Anterior cingulate cortex (tissue), 58 donors: ENCODE results near the gene HS3ST3B1.

Experiments used
- DNase-seq, 58 donors: peaks; one replicate each; lab custom pipeline; 2025; lab: John Stamatoyannopoulos, UW

HS3ST3B1 gene

DNA sequence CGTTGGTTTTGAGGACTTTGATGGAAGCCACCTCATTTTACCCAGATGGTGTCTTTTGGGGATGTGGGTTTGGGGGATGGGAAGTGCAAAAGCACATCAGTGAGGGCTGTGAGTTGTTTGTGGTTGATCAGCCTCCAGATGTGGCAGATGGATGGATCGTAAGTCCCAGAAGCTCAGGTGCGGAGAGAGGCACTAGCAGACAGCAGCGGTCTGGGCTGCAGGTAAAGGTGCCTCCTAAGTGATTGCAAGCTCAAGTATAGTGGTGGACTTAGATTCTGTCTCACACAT lies 18.0 kb downstream of the HS3ST3B1 start:
- no peak for DNase-seq

DNA sequence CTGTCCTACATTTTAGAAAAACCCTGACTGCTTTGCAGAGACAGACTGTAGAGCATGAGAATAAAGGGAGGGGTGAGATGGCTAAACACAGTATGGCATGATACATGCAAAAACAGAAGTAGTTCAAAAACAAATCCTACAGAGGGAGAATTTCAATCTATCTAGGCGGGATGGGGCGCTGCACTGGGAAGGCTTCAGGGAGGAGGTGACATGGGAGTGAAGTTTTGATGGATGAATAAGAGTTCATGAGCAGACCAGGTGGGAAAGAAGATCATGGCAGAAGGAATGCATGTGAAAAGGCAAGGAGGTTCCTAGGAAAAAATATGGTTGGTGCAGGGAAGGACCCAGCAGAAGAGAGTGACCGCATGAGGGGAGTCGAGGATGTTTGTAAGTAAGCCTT lies 19.2 kb downstream of the HS3ST3B1 start:
- DNase-seq: no peak

DNA sequence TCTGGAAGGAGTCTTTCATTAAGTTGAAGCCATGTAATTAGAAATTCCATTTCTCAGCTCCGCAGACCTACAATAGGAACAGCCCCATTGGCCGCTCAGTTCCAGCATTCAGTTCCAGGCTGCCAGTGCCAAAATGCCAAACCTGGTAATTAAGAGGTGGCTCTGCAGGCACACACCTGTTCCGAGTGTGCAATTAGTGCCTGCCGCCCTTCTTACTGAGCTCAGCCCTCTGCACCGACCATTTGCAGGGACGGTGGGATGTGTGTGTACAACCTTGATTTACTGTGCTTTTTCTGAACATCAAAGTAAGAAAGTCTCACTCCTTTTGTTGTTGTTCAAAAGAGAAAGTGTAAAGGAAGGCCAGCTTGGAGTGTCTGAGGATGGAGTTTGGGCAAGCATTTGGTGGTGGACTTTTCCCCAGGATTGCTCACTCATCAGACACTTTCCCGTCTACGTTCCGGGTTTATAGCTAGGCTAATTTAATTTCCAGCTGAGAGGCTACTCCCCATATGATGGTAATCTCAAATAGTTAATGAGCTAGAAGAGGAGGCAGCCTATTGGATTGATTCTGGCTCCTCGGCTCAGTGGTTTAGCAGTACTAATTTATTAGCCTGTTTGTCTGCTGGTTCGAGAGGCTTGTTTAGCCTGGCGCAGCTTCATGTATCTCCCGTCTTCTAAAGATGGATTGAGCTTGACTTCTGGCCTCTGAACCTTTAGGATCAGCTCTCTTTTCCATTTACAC lies 20.0 kb downstream of the HS3ST3B1 start:
- DNase-seq: no peak

DNA sequence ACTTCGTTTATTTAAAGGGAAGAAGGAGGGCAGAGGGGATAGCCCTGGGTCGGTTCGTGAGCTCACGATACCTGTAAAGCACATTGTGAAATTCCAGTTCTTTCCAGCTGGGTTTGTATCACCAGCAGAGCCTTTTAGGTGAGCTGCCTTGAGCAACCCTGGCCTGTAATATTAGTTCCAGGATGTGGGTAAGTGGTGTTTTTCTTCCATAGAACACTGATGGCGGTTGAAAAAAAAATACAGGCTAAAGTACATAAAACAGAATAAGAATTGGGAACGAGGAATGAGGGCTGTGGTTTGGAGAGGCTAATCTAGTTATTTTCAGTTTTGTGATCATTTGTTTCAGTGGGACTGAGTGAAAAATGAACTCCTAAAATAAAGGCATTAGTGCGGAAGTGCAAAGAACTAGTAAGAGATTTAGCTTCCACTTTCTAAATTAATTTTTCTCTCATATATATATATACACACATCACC lies 20.6 kb downstream of the HS3ST3B1 start:
- no peak for DNase-seq

DNA sequence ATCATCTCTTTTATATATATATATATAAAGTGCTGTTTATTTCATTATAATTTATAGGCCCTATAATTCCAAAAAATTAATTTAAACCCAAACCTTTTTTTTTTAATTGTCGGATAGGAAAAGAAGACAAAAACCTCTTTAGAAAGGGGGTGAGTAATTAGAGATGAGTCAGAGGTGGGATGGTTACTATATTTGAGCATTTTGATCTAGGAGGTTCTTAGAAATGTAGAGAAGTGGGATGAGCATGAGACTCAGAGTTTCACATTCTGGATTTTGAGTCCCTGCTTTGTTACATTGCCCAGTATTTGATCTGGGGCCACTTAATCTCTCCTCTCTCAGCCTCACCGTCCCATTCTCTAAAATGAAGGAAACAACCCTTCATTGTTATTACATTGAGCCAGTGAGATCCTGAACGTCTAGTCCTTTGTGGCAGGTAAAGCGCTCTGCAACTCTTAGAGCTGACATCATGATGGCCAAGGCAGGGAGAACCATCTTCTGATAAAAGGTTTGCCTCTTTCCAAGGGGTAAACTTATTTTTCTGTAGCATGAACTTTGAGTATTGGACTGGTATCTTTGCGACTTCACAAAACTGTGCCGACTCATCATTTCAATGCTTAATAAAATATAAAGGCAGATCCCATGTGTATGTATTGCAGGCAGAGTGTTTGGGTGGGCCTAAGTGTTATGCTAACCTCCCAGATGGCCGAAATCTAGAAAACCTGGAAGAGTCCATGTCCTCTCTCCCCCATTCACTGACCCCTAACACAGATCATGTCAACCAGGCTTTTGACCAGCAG lies 21.3 kb downstream of the HS3ST3B1 start:
- no peak for DNase-seq

DNA sequence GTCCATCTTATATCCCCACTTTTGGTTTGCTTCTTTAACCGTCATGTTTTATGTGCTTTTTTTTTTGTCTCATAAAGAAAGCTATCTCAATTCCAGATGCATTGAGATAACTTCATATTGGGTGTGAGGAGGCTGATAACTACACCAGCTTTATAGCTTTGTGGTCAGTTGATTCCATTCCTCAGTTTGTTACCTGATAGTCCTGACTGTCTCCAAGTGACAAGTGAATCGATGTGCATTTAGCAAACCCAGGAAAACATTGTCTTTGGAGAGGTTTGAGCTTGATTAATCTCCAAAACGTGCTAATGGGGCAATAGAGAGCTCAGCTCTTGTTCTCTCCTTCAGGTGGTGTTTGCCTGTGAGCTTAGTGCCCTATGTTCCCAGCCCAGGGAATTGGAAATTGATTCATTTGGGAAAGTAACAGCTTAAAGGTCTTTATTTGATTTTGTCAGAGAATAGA lies 22.7 kb downstream of the HS3ST3B1 start:
- DNase-seq: no peak

DNA sequence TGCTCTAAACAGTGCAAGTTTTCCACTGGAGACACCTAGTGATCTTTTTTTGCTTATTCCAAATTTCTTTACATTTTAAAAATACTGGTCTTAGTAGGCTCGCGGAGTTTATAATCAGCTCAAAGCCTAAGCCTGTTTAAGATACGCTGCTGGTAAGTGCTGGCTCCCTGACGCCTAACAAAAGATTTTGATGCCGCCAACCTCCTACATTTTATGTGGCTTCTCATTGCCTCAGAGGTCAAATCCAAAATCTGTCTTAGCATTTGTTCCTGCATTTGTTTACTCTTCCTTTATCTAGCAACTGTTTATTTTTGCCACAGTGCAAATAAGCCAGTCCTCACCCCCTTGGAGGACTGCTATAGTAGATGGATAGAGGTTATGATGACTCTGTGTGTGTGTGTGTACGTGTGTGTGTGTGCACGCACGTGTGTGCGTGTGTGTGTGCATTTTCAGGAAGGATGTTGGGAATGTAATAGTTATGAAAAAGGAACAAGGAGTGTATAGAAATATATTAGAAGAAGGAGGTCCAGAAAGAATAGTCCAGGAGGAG lies 24.8 kb downstream of the HS3ST3B1 start:
- DNase-seq: no peak

DNA sequence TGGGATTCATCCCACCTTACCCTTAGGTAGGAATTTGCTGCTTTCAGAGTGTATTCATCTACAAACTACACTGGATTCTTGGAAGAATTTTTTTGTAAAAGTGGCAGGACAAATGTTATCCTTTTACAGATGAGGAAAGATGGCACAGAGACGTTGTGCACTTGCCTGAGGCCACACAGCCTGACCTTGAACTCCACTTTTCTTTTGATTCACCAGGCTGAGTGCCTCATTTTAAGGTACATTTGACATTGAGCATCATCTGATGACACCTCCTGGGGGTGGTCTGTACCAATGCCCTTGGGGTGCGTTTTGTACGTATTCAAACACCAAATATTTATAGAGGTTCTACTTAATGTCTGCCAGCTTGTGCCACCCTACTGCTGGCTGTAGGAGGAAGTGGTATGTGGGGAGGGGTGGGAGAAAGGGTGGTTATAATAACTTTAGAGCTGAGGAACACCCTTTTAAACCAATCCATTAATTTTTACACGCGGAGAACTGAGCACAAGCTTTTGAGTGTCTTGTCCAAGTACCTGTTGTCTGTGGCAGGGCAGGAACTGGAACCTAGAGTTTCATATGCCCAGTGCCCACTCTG lies 29.1 kb downstream of the HS3ST3B1 start:
- no peak for DNase-seq

DNA sequence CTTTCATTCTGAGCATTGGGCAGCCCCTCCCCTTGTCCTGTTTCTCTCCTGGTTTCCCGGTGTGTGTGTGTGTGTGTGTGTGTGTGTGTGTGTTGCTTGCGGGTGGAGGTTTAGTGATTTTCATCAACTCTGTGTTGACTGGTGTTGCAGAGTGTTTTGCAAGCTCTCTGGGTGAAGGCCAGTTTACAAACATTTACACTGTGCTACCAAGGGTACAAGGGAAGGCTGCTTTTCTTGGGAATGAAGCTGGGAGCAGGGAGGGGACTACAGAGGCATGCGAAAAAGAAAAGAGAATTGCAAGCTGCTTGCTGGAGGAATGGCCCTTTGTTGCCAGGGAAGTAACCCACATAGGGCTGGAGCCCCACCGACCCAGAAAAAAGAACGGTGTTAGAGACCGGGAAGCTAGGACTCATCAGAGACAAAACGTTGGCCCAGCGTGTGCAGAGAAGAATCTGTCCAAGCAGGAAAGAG lies 29.6 kb downstream of the HS3ST3B1 start:
- DNase-seq: peak in 2 of 58 donors; percentile 16 to 34

DNA sequence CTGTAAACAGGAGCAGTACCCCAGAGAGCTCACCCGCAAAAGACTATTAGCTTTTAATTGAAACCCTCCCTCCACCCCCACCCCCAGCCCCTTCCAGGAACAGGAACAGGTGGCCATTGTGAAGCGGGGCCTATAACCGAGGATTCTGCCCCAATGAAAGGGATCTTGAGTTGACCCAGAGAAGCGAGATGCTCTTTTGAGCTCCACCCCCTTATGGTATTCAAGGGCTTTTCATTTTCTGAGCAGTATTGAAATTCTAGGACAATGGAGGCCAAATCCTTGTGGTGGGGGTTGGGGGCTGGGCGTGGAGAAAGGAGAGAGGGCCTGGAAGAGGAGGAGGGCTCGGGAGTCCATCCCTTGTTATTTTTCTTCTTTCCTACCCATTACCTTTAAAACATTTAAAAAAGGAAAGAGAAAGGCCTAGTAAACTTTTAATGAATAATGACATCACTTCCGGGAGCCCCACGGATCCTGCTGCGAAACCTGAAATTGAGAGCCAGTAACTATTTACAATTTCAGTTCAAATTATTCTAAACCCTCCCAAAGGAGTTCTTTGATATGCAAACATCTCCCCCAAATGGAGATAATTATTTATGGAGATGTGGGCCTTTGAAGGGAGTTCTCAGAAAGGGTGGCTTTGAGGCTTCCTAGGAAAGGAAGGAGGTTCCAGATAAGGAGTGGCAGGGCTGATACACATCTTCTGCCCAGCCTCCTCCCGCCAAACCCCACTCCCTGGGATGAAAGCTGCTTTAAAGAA lies 30.5 kb downstream of the HS3ST3B1 start:
- DNase-seq: no peak

DNA sequence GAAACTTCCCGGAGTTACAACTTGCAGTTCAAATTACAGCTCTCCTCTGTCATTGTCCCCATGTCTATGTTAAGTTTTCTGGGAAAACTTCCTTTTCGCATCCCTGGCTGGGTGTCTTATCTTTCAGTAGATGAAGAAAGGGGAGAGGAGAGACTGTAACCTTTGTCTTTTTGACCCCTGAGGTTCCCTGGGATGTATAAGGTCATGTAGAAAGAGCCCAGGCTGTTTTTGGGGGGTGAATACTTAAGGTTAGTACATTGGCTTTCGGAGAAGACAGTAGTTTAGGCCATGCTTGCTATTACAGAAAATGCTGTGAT lies 31.1 kb downstream of the HS3ST3B1 start:
- DNase-seq: no peak

DNA sequence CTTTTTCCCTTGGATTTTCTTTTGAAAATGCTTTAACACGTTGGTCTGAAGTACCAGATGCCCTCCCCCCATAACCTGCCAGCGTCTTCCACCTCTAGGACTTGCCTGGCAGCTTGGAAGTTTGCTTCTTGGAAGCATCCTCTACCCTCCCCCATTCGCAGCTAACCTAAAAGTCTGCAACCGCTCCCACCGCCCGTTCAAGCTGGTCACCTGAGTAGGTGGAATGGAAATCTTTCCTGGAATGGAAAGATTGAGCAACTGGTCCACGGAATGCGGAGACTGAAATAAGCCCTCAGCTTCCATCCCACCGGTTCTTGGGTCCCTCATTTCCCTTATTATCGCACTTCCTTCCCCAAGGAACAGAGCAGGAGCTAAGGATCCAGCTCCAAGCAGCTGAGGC lies 31.4 kb downstream of the HS3ST3B1 start:
- DNase-seq: no peak

DNA sequence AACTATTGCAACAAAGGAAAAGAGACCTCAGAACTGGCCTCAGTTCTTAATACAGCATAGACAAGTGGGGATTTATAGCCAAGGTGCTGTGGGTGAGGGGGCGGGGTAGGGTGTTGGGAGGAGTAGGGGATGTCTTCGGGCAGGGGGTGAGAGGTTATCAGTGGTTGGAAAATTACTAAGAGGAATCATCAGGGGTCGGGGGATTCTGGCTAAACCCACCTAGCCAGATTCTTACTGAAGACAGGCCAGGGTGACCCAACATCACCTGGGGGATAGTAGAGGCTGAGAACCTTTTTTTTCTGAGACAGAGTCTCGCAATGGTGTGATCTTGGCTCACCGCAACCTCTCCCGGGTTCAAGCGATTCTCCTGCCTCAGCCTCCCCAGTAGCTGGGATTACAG lies 32.6 kb downstream of the HS3ST3B1 start:
- no peak for DNase-seq

DNA sequence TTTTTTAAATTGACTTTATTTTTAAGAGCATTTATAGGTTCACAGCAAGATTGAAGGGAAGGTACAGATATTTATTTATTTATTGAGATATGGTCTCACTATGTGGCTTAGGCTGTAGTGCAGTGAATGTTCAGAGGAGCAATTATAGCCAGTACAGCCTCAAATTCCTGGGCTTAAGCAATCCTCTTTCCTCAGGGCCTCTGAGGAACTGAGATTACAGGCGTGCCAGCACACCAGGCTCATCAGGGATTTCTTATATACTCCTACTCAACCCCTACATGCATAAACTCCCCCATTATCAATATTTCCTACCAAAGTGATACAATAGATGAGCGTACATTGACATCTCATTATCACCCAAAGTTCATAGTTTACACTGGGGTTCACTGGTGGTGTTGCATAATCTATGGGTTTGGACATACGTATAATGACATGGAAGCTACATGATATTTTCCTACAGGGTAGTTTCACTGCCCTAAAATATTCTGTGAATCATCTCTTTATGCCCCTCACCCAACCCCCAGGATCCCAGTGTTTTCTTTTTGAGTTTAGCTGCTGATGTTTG lies 33.5 kb downstream of the HS3ST3B1 start:
- no peak for DNase-seq

DNA sequence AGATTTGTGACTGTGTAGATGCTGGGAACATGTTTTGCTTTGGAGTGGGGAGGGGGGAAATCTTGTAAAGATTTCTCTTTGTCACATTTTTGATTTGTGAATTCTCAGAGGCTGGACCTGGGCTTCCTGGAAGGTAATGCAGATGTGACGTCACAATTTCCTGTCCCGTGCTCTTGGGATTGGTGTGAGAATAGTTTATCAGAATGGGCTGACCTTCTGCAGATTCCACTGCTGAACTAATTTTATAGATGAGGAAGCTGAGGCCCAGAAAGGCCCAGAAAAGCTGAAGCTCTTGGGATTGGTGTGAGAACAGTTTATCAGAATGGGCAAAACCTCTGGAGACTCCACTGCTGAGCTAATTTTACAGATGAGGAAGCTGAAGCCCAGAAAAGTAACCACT lies 34.0 kb downstream of the HS3ST3B1 start:
- DNase-seq: no peak

DNA sequence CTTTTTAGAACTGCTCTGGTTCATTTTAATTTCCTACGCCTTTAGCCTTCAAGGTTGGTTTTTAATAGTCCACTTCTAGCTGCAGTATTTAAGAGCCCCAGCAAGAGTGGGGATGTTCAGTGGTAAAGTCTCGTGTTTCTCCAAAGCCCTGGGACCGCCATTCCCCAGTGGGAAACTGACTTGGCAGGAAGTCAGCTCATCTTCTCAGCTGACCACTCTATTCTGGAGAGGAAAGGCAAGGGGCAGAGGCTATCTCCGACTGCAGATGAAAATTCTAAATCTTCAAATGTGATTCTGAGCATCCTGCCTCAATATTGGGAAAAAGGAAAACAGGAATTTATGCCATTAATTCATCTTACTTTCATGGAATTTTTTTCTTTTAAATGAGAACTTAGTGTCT lies 35.5 kb downstream of the HS3ST3B1 start:
- DNase-seq: no peak

DNA sequence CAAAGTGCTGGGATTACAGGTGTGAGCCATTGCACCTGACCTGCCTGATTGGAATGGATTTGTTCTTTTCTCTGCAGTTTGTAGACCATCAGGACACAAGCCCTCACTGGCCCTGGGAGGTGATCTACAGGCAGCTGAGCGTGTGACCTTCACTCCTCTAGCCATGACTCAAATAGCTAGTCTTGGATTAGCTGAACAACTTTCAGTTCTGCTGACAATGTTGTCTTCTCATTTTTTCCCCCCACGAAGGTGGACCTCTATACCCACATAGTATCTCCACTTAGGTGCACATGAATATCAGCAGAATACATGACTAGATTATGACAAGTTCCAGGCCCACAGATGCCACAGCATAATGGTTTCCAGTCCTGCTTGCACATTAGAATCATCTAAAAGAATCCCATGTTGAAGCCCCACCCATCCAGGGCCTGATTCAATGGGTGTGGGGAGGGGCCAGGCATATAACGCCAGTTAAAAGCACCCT lies 36.8 kb downstream of the HS3ST3B1 start:
- no peak for DNase-seq

DNA sequence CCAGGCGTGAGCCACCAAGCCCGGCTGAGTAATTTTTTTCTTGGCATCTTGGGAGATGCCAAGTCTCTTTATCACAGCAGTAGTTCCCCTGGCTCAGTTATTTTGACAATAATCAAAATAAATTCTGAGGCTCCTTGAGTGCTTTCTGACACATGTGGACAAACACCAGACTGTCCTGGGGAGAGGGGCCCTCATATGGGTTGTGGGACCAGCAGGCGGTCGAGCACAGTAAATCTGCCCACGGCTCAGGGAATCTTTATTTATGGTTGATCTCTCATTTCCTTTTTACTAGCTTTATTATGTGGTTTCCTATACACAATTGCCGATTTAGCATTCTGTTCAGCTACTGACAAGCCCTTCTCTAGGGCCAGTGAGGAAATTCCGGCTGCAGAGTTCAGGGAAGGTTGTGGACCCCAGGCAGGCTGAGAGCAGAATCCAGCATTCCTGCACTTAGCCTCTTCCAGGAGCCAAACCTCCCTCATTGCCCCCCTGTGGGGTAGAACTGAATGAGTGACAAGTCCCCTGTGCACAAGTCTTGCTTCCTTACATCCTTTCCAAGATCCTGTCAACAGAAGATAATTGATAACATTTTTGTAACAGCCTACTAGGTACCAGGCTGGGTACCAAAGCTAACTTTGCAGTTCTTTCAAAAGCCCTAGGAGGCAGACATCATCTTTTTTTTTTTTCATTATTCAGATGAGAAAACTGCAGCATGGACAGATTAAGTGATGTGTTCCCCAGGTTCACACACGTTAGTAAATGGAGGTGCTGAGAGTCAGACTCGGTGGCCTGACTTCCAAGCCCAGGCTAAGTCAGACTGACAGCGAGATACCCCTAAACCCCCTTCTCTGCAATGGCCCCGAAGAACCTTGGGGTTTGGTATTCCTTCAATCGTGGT lies 40.2 kb downstream of the HS3ST3B1 start:
- no peak for DNase-seq

DNA sequence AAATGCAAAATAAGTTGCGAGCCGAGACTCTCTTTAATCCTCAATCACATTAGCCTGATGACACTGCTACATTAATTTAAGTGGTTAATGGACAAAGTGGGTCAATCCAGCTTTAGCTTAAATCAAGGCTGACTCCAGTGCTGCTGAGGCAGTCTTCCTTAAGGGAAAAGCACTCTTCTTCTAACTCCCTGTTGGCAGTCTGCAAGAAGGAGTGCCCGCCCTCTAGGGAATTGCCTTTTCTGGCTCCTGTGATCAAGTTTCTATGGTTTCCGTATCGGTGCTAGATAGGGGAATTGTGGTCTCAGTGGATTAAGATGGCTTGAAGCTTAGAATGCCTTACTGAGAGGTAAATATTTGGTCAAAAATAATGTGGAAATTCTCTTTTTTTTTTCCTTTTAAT lies 41.0 kb downstream of the HS3ST3B1 start:
- no peak for DNase-seq
